GM18907 (cell line): ENCODE results near the gene B3GNT9.
A peak's percentile ranks its signal among the peaks of the same experiment; 100 is the strongest.

Source experiments
- ATAC-seq: cut with Tn5 transposase; IDR thresholded peaks from one replicate; pipeline ENCODE4 v1.9.1; 2021; ENCODE audit warnings: mild to moderate bottlenecking, moderate library complexity; ENCODE audit not compliant: unreplicated experiment

The B3GNT9 gene, protein sequence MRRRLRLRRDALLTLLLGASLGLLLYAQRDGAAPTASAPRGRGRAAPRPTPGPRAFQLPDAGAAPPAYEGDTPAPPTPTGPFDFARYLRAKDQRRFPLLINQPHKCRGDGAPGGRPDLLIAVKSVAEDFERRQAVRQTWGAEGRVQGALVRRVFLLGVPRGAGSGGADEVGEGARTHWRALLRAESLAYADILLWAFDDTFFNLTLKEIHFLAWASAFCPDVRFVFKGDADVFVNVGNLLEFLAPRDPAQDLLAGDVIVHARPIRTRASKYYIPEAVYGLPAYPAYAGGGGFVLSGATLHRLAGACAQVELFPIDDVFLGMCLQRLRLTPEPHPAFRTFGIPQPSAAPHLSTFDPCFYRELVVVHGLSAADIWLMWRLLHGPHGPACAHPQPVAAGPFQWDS

DNA sequence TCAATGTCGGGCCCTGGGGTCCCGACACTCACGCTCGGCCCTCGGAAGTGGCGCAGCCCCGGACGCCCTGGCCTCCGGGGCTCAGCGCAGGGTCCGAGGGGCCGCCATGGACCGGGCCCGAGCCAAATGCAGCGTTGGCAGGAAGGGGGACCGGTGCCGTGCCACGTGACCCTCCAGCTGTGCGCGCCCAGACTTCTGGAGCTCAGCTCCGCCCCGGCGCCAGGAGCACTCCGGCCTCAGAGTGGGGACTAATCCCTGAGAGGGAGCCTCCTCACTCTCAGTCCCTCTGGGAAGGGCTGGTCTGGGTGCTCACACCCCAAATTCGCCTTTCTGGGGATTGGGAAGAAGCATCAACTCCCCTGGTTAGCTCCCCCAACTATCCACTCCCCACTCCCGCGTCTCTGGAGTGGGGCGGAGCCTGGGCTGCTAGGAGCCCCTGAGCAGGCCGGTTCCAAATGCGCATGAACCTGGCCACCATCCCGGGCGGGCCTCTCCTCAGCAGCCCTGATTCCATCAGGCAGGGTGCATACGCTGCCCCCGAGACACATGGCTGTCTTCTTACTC is at the start of gene B3GNT9:
B3GNT9 (minus strand) TSS at position 166 of the 564 bp plus-strand sequence. CDS start 513 bp downstream, outside the sequence.
- peak; percentile 63 for ATAC-seq

DNA sequence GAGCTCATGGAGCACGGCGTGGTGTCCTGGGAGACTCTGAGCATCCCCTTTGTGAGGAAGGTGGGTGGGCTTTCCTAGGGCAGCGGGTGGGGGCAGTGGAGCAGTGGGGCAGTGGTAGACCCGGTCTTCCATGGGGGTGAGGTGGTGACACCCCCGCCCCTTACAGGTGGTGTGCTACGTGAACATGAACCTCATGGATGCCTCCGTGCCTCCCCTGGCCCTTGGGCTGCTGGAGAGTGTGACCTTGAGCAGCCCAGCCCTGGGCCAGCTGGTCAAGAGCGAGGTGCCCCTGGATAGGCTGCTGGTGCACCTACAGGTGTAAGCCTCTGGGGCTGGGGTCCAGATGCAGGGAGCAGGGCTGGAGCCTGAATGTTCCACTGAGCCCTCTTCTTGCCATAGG is 49.7 kb upstream of the B3GNT9 start:
- no peak for ATAC-seq

DNA sequence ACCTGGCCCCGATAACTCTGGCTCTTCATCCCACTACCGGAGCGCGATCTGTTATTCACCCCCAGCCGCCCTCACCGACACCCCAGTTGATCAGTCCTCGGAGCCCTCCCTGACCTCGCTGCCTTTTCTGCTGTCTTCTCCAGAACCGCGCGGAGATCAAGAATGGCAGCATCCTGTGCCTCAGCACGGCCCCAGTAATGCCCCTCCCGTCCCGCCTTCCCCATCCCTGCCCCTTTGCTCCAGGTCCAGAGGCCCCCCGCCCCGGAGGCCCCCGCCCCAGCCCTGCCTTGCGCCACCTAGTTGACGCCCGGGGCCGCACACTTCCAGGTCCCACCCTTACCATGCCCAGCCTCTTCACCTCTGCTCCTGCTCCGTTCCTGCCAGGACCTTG is 49.0 kb upstream of the B3GNT9 start:
- ATAC-seq, result no peak

DNA sequence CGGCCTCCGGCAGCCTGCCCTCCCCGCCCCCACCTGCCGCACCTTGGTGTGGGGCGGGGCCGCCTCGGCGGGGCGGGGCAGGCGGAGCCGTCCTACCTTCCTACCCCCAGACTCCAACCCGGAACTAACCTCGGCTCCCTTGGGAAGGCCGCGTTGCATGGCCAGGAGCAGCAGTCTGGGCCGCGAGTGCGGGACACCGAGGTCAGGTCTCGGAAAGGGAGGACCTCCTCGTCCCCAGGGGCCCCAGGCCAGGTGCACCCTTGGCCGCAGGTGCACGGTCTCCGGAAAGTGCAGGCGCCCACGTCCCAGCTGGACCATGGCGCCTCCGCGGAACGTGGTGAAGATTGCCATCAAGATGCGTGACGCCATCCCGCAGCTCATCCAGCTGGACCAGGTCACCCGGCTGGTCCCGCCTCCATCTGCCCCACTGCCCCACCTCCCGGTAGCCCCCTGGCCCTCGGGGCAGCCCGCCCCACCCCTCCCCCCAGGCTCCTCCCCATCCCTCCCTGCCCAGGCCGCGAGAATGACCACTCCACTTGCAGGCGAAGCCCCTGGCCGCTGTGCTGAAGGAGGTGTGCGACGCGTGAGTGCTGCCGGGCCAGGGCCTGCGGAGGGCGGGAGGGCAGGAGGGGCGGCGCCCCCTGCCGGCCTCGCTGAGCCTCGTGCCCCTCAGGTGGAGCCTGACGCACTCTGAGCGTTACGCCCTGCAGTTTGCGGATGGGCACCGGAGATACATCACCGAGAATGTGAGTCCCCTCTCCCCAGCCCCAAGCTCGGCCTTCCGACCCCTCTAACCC is 48.4 kb upstream of the B3GNT9 start, which contains the start of gene ELMO3:
ELMO3 (plus strand) TSS at position 121 of the 797 bp plus-strand sequence; CDS start at position 317, 196 bp downstream.
- no peak for ATAC-seq

DNA sequence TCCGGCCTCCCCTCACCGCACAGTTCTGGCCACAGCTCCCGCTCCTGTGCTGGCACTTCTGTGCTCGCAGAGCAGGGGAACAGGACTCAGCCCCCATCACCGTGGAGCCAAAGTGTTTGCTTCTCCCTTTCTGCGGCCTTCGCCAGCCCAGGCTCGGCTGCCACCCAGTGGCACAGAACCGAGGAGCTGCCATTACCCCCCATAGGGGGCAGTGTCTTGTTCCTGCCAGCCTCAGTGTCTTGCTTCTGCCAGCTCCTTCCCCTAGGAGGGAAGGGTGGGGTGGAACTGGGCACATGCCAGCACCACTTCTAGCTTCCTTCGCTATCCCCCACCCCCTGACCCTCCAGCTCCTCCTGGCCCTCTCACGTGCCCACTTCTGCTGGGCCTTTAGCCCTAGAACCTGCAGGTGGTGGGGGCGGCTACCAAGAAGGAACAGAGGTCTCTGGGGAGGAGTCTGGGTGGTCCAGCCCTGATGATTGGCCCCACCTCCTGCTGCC is 47.5 kb upstream of the B3GNT9 start:
- no peak for ATAC-seq

DNA sequence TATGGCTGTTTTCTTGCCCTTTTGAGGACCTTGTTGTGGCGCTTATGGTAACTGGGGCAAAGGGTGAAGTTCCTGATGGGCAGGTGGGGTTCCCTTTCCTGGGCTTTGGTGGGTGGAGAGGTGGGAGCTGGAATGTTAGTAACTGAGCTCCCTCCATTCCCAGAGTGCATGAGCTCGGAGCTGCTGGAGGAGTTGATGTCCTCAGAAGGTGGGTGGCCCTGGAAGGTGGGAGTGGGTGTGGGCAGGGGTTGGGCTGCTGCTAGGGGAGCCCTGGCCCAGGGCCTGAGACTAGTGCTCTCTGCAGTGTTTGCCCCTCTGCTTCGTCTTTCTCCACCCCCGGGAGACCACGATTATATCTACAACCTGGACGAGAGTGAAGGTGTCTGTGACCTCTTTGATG is 46.9 kb upstream of the B3GNT9 start:
- ATAC-seq, result no peak

DNA sequence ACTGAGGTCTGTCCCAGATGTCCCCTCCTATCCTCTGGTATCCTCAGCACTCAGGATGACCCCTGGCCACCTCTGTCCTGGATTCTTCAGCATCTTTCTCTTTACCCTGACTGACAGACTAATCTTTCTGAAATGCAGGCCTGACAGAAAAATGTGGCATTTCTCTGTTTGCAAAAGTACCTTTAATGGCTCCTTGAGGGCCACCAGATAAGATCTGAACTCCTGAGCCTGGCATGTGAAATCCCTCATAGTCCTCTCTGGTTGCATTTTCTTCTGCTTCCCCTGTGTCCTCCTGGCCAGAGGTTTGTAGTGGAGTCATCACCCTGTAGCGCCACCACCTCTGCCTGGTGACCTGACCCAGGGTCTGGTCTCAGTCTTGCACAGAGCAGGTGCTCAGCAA is 46.1 kb upstream of the B3GNT9 start:
- ATAC-seq, result no peak

DNA sequence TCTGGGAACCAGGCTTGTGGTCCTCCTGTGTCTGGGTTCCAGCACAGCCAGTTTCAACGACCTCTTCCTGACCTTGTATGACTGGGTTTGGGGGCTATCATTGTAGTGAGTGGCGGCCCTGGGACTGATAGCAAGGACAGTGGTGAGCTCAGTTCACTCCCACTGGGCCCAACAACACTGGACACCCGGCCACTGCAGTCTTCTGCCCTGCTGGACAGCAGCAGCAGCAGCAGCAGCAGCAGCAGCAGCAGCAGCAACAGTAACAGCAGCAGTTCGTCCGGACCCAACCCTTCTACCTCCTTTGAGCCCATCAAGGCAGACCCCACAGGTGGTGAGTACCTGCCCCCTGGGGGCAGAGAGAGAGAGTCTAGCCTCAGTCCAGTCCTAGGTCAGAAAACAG is 44.9 kb upstream of the B3GNT9 start:
- no peak for ATAC-seq

DNA sequence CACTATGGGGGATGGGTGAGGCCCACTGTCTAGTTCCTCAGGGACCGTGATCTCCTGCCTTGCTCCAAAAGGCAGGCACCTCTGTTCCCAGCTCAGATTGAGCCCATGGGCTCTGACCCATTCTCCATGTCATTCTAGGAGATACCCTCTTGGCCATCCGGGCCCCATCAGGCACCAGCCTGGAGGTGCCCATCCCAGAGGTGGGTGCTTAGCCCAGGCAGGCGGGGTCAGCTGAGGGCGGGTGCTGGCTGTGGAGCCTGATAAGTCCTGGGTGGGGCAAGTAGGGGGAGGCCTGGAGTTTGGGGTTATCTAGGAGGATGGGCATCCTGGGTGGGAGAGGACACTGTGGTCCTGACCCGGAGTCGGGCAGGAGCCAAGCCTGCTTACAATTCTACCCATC is 43.5 kb upstream of the B3GNT9 start:
- no peak for ATAC-seq

DNA sequence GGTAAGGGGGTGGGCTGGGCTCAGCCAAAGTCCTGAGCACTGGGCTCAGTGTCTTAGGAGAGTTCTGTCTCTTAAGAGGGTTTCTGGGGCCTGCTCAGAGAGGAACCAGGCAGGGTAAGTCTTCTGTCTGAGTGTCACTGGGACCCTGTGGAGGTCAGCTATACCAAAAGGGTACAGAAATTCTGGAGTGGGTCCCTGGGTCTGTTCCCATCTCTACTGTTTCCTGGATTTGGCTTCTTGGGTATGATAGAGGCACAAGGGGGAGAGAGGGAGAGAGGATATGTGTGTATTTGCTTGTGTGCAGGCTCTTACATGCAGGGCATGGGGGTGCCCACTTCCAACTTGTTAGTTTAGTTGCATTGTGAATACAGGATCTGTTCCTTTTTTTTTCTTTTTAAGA is 42.7 kb upstream of the B3GNT9 start:
- ATAC-seq, result no peak

DNA sequence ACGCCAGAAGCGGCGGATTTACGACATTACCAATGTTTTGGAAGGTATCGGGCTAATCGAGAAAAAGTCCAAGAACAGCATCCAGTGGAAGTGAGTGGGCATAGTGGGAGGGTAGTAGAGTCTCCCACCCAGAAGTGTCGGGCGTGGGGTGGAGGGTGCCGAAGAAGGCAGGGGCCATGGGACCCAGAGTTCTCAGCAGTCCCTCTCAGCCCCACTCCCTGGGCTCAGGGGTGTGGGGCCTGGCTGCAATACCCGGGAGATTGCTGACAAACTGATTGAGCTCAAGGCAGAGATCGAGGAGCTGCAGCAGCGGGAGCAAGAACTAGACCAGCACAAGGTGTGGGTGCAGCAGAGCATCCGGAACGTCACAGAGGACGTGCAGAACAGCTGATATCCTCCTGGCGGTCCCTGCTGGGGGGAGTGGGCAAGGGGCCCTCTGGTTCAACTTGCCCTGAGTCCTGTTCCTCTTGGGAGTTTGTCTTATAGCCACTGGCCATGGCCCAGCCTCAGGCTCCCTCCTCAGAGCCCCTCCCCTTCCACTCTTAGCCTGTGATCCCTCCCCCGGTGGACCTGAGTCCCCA is 42.1 kb upstream of the B3GNT9 start:
- no peak for ATAC-seq

DNA sequence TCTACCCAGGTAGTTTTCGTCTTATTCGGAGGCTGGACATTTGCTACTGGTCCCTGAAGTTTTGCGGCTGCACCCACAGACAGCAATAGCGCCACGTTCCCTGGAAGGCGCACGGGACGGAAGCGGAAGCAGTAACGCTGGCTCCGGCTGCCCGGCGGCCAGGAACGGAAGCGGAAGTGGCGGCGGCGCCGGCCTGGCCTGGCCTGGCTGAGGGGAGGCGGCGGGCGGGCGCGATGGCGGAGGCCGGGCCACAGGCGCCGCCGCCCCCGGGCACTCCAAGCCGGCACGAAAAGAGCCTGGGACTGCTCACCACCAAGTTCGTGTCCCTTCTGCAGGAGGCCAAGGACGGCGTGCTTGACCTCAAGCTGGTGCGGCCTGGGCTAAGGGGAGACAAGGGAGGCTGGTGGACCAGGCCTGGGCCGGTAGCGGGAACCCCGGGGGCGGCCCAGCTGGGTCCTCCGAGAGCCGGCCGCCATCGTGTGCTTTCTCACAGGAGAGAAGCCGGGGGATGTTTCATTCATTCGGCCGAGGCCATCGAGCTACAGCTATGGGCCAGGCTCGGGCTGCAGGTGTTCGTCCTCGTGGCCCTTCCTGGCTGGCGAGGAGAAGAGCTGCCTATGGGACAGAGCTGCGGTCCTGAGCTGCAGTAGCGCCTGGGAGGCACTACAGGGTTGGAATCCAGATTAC is 41.3 kb upstream of the B3GNT9 start, which contains the start of gene E2F4:
E2F4 (plus strand) TSS at position 161 of the 687 bp plus-strand sequence; CDS start at position 234, 73 bp downstream.
- ATAC-seq, result peak; percentile 84

DNA sequence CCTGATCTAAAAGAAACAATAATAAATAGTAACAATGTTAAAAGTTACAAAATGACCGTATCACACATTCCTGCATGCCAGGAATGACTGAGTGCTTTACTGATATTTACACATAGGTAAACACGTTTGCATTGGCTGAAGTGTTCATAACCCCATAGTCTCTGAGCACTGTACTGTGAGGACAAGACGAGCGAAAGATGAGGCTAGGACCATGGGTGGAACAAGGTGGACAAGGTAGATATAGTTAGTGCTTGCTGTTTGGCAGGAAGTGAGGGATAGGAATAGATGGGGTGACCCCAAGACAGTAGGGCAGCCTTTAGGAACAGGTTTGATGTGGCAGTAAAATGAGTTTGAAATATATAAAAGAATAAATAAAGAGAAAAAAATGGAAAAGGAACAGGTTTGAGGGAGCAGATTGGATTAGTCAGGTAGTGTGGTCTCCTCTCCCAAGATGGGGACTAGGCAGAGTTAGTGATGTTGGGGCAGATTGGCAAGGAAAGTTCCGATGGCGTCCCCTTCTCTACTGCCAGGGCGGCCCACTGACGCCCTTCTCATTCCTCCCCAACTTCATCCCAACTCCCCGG is 40.7 kb upstream of the B3GNT9 start:
- no peak for ATAC-seq

DNA sequence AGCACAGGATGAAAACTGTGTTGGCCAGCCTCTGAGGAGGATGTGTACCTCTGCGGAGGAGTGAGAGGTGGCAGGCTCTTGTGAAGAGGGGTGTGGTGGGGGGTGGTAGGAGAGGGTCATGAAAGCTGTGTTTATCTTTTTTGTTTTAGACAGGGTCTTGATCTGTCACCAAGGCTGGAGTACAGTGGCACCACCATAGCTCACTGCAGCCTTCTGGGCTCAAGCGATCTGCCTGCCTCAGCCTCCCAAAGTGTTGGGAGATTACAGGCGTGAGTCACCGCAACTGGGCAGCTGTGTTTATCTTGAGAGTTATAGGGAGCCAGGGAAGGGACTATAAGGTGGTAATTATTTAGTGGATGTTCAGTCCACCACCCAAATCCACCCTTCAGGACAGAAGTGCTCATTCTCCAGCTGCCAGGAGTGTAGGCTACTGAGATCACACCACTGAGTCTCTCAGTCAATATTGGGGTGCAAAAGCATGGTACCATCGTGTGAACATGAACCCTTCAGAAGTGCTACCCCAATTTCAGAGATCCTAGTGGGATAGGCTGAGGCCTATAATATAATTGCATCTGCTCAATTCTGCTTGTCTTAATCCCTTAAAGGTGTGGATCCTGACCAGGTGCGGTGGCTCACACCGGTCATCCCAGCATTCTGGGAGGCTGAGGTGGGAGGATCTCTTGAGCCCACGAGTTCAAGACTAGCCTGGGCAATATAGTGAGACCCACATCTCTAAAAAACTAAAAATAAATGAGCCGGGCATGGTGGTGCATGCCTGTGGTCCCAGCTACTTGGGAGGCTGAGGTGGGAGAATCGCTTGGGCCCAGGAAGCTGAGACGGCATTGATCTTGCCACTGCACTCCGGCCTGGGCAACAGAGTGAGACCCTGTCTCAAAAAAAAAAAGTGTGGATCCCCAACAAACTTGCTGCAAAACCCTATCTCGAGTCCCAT is 39.9 kb upstream of the B3GNT9 start:
- ATAC-seq, result no peak

DNA sequence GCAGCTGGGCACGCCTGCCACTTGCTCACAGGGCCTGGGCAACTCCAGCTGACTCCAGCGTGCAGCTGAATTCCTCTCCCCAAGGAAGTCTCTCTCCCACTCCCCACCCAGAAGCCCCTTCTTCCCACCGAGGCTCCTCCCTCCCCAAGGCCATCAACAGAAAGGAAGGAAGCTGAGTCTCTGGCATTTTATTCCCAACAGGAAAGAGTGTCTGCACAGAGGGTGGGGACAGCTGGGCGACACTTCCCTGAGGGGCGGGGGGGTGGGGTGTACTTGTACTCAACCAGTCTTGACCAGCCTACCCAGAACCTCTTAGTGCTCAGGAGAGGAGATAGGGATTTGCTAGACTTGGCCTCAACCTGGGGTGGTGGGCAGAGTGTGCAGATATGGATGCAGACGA is 39.2 kb upstream of the B3GNT9 start, which contains the start of gene EXOC3L1:
EXOC3L1 (minus strand) TSS at position 96 of the 400 bp plus-strand sequence. CDS start 460 bp downstream, outside the sequence.
- ATAC-seq, result no peak

DNA sequence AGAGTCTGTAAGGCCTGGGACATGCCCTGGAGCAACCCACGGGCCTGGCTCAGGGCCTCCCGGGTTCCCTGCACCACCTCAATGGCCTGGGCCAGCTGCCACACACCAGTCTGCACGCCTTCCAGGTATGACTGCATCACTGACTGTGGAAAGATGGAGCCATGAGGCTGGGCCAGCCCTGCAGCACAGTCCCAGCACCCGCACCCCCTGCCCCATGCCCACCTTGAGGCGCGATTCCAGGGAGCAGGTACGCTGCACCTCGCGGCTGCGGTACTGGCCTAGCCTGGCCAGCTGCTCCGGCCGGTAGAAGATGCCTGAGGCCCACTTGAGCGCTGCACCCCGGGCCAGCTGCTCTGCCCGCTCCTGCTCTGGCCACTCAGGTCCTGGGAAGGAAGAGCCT is 38.0 kb upstream of the B3GNT9 start:
- ATAC-seq, result no peak

DNA sequence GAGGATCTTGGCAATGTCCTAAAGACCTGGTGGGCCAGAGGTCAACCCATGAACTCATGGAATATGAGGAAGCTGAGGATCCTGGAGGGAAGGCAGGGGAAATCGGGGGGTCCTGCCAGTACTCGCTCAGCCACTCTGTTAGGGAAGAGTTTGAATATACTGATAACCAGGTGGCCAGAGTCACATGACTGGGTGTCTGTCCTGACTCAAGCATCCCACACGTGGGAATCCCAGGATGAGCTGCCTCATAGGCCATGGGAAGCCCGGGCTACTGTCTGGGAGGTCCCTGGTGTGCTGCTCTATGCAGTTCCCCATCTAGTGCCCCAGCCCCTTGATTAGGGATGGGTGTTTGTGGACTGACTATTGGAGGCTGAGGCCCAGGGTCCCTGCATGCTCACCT is 37.5 kb upstream of the B3GNT9 start:
- no peak for ATAC-seq

DNA sequence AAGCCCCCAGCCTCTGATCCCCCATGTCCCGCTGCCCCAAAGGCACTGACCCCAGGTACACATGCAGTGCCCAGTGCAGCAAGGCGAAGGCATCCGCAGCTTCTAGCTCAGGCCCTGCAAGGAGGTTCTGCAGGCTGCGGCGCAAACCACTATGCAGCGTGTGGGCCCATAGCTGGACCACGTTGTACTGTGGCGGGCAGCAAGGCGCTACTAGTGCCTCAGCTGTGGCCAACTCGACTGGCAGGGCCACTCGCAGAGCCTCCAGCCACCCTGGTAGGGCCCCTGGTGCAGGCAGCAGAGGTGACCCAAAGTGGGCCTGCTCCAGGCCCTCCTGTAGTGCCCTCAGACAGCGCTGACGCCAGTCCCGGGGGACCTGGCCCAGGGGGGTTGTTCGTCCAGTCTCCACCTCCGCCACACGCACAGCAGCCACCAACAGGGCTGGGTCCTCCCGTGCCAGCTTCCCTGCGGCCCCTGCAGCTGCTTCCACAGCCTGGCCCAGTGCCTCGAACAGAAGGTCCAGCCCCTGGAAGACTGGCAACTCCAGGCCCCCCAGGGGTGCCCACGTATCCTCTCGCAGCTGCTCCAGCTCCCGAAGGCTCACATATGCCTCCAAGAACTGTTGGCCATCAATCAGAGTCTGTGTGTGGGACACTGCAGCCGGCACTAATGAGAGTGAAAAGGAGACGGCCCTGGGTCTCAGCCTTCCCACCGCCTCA is 36.5 kb upstream of the B3GNT9 start:
- ATAC-seq, result no peak
